K562 (cell line): ENCODE results near the gene SRCIN1. TPM values are rescaled to one million over a fixed set of nuclear protein-coding genes. Genes with fewer than 3 reads are reported as not detected.
A peak's percentile ranks its signal among the peaks of the same experiment; 100 is the strongest.
"Not testable (repeated sequence)": the region's sequence is repeated elsewhere in the genome, so short reads cannot be mapped to it uniquely, and the experiment has no call there.

ENCODE experiments used
- ATAC-seq: fragments of 200-7000 bp; cut with Tn5 transposase; 3 replicates; pipeline ENCODE4 v1.9.1; 2020; ENCODE audit warnings: moderate library complexity
- BruUV-seq: library from RNA; stranded (reverse); fragments of 400-500 nt; replicated peaks from 2 replicates; lab custom pipeline; 2021; lab: Mats Ljungman, UMichigan
- CTCF ChIA-PET: fragments of 300-600 bp; formaldehyde crosslinking; extraction: SDS; loops from one replicate; lab custom pipeline; 2021; ENCODE audit warnings: low intra/inter-chr PET ratio; lab: Yijun Ruan, JAX
- POLR2A ChIA-PET: fragments of 300-600, 350-650 bp; sonication (Branson Sonifier 250); formaldehyde crosslinking; extraction: SDS; loops from one replicate; lab custom pipeline; 2021; ENCODE audit warnings: antibody characterized with exemption, inconsistent platforms; lab: Yijun Ruan, JAX
- DNase-seq, 4 experiments: peaks; one replicate each; pipeline versions ENCODE4 v3.0.0 to v3.0.0-alpha.2; 2011 to 2018; ENCODE audit warnings: low spot score in 3 of 4, mixed read lengths in 3 of 4; ENCODE audit errors: extremely low read depth in 1 of 4
- FAIRE-seq: peaks from 2 replicates; lab custom pipeline; 2011; peaks lifted over from hg19 to GRCh38; lab: Jason Lieb, UNC
- H2AFZ ChIP-seq: 2 replicates; pipeline ENCODE4 v1.6.0; 2011; ENCODE audit warnings: low read depth, low read length, control low read depth, inconsistent platforms
- H3K27ac ChIP-seq: fragments of 200-600 bp; 3 replicates; pipeline ENCODE4 v1.8.0; 2011; ENCODE audit warnings: low read depth, mild to moderate bottlenecking, control low read depth, inconsistent platforms, low read length, moderate library complexity, mixed read lengths; ENCODE audit errors: extremely low read depth
- H3K27me3 ChIP-seq, 2 experiments: fragments of 300-600 bp in 1 of 2; 2 replicates in 1 of 2; 3 replicates in 1 of 2; pipeline versions ENCODE4 v1.6.0 to v1.8.0; 2011; ENCODE audit warnings: inconsistent platforms in 2 of 2, low read length in 2 of 2, mild to moderate bottlenecking in 1 of 2, mixed read lengths in 1 of 2, moderate library complexity in 1 of 2; ENCODE audit not compliant: control insufficient read depth in 2 of 2, insufficient read depth in 2 of 2
- H3K36me3 ChIP-seq: fragments of 300-600 bp; 3 replicates; pipeline ENCODE4 v1.8.0; 2011; ENCODE audit warnings: mild to moderate bottlenecking, low read length, inconsistent platforms; ENCODE audit not compliant: control insufficient read depth, insufficient read depth
- H3K4me1 ChIP-seq, 2 experiments: fragments of 200-600 bp in 1 of 2; replicated peaks in 1 of 2; 2 replicates in 1 of 2; 3 replicates in 1 of 2; pipeline versions ENCODE4 v1.5.1 to v1.8.0; 2011; ENCODE audit warnings: inconsistent platforms in 2 of 2, low read length in 2 of 2, mild to moderate bottlenecking in 1 of 2, mixed read lengths in 1 of 2, moderate library complexity in 1 of 2; ENCODE audit not compliant: control insufficient read depth in 2 of 2, insufficient read depth in 2 of 2
- H3K4me2 ChIP-seq: 2 replicates; pipeline ENCODE4 v1.6.1; 2011; ENCODE audit warnings: low read length, control low read depth, inconsistent platforms, mixed read lengths; ENCODE audit not compliant: insufficient read depth
- H3K4me3 ChIP-seq: fragments of 200-600 bp; sonication (generic), shearing (Covaris generic); 2 replicates; pipeline ENCODE4 v1.5.1; 2016; ENCODE audit warnings: control low read depth, inconsistent platforms
- H3K79me2 ChIP-seq: fragments of 200-600 bp; 3 replicates; pipeline ENCODE4 v1.8.0; 2011; ENCODE audit warnings: low read length, inconsistent platforms; ENCODE audit not compliant: control insufficient read depth, insufficient read depth
- H3K9ac ChIP-seq, 2 experiments: 2 replicates each; pipeline versions ENCODE4 v1.6.0 to v1.6.1; 2011; ENCODE audit warnings: low read depth in 2 of 2, low read length in 2 of 2, control low read depth in 1 of 2, inconsistent platforms in 1 of 2, mild to moderate bottlenecking in 1 of 2, mixed read lengths in 1 of 2; ENCODE audit not compliant: insufficient read depth in 1 of 2
- H3K9me1 ChIP-seq: one replicate; pipeline ENCODE4 v1.6.0; 2011; ENCODE audit warnings: inconsistent platforms, mild to moderate bottlenecking, low read length, moderate library complexity; ENCODE audit not compliant: control insufficient read depth, insufficient read depth
- H3K9me3 ChIP-seq: replicated peaks from 2 replicates; pipeline ENCODE4 v1.5.1; 2011; ENCODE audit warnings: low read depth, low read length, inconsistent platforms; ENCODE audit not compliant: control insufficient read depth, insufficient read depth
- H4K20me1 ChIP-seq: replicated peaks from 2 replicates; pipeline ENCODE4 v1.6.1; 2011; ENCODE audit warnings: low read length, inconsistent platforms, mixed read lengths; ENCODE audit not compliant: control insufficient read depth, insufficient read depth
- MEIS2 ChIP-seq: fragments of 450-650 bp; IDR thresholded peaks from 2 replicates; pipeline ENCODE4 v1.6.1; 2014; ENCODE audit warnings: mild to moderate bottlenecking; ENCODE audit not compliant: partially characterized antibody
- PBX2 ChIP-seq, 2 experiments: IDR thresholded peaks in 1 of 2; conservative IDR thresholded peaks in 1 of 2; 2 replicates each; pipeline ENCODE4 v1.6.1; 2016; ENCODE audit warnings: low read depth in 2 of 2, mild to moderate bottlenecking in 1 of 2, missing compliant biosample characterization in 1 of 2, missing genetic modification characterization in 1 of 2, moderate library complexity in 1 of 2
- PKNOX1 ChIP-seq: fragments of 450-650 bp; IDR thresholded peaks from 2 replicates; pipeline ENCODE4 v1.6.1; 2016
- WGBS: fragments of 100-300 bp; shearing (Covaris generic); methylation state at CpG from one replicate; pipeline ENCODE4 v1.1.6; 2016; ENCODE audit warnings: low coverage, mixed read lengths; ENCODE audit not compliant: insufficient coverage; ENCODE audit errors: missing lambda C conversion rate; 5-methylcytosine and 5-hydroxymethylcytosine counted together
- in situ Hi-C: fragments of 300-500 bp; cut with MboI; formaldehyde crosslinking; loops from 4 replicates; pipeline ENCODE4 v1.15.0; 2018; ENCODE audit warnings: inconsistent platforms, mixed read lengths
- intact Hi-C: fragments of 100-400 bp; cut with micrococcal nuclease; formaldehyde crosslinking; loops from 2 replicates; pipeline ENCODE4 v1.14.2; 2022
- polyA plus RNA-seq, 8 experiments: library from polyadenylated mRNA; depleted of rRNA in 4 of 8; stranded (reverse) in 5 of 8; unstranded in 3 of 8; fragments of >200 nt; fragmentation: Nextera tagmentation in 2 of 8; fragmentation: Illumina TruSeq in 1 of 8; extraction: Ambion mirVana in 2 of 8; extraction: Trizol in 1 of 8; gene quantifications; 2 replicates each; pipeline versions ENCODE4 v1.2.1 to v1.2.3, GENCODE V29; 2011 to 2014; ENCODE audit warnings: inconsistent platforms in 1 of 8, missing spikeins in 1 of 8
- total RNA-seq, 7 experiments: library from RNA; depleted of rRNA in 6 of 7; stranded (reverse); fragments of >200 nt in 6 of 7; fragmentation: Illumina TruSeq in 2 of 7; extraction: Trizol in 2 of 7; gene quantifications; 2 replicates each; pipeline versions ENCODE4 v1.2.1 to v1.2.3, GENCODE V29; 2011 to 2021; ENCODE audit warnings: low replicate concordance in 1 of 7

Gene SRCIN1
- total and polyA plus RNA-seq, 9 of the 15 experiments (the other 6 are each of a cell fraction or from before 2014, with no cell fraction given) = 0.09 to 0.33 (median 0.13) TPM; not detected in 6

- H3K36me3 ChIP-seq; H3K9me1 ChIP-seq; H3K27ac ChIP-seq; H3K4me3 ChIP-seq; in situ Hi-C loops; H3K79me2 ChIP-seq; CTCF ChIA-PET; DNase-seq; FAIRE-seq; BruUV-seq; H3K4me1 ChIP-seq; ATAC-seq; POLR2A ChIA-PET; H3K4me2 ChIP-seq; H2AFZ ChIP-seq; H4K20me1 ChIP-seq; intact Hi-C loops; H3K9me3 ChIP-seq; H3K27me3 ChIP-seq; TF ChIP-seq PBX2 (CRISPR knock-in tag; IDR thresholded peaks at IDR 0.05; ENCODE audit: low read depth): not testable (repeated sequence)
- 0 out of 4 replicates have a peak overlapping the region, but pooled peaks of 1 of the 2 experiments have one; percentile 58 for H3K9ac ChIP-seq
- TF ChIP-seq PKNOX1 (peak; percentile 89), PBX2 (tag; conservative IDR thresholded peaks at IDR 0.05; ENCODE audit: low read depth) (peak; percentile 81), MEIS2 (peak; percentile 84)
- 9% methylated on average over 6 of the region's 10 CpGs for WGBS
Observed at GRCh38 chr17:38499230-38499629, 106.5 kb downstream of the SRCIN1 start.
